Measurements from ENCODE around the gene TUBGCP6.

GRCh38 chr22:50270666-50271394 lies 26.0 kb upstream of the TUBGCP6 start:
- no peak for TF ChIP-seq POLR2A (IDR thresholded peaks at IDR 0.05)
- TF ChIP-seq, protein P1, sequence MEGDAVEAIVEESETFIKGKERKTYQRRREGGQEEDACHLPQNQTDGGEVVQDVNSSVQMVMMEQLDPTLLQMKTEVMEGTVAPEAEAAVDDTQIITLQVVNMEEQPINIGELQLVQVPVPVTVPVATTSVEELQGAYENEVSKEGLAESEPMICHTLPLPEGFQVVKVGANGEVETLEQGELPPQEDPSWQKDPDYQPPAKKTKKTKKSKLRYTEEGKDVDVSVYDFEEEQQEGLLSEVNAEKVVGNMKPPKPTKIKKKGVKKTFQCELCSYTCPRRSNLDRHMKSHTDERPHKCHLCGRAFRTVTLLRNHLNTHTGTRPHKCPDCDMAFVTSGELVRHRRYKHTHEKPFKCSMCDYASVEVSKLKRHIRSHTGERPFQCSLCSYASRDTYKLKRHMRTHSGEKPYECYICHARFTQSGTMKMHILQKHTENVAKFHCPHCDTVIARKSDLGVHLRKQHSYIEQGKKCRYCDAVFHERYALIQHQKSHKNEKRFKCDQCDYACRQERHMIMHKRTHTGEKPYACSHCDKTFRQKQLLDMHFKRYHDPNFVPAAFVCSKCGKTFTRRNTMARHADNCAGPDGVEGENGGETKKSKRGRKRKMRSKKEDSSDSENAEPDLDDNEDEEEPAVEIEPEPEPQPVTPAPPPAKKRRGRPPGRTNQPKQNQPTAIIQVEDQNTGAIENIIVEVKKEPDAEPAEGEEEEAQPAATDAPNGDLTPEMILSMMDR (IDR thresholded peaks at IDR 0.05 in 4 of 5, conservative IDR thresholded peaks at IDR 0.05 in 1 of 5): no peak

Measured in gastrocnemius medialis (tissue), 4 donors.